ENCODE results near the gene LHFPL4.

The LHFPL4 gene

DNA sequence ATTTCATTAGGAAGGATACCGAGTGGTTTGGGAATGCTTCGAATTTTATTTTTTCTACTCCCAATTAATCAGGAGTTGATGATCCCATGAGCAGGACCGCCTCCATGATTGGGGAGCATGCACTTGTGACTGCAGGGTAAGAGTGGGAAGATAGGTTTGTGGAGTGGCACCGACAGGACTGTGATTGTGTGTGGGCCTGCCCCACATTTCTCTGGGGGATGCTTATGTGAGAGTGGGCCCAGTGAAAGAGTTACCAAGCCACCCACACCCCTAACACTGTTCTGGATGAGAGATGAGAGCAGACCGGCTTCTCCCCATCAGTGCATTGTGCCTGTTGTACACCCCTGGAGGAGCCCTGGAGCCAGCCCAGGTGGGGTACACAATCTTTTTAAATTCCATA is 76.7 kb downstream of the LHFPL4 start:
- DNase-seq (ENCODE audit: low read depth): no peak
- H3K4me3 ChIP-seq (ENCODE audit: control insufficient read depth, low read depth, low read length): no peak overlapping the region
- TF ChIP-seq, protein P1, sequence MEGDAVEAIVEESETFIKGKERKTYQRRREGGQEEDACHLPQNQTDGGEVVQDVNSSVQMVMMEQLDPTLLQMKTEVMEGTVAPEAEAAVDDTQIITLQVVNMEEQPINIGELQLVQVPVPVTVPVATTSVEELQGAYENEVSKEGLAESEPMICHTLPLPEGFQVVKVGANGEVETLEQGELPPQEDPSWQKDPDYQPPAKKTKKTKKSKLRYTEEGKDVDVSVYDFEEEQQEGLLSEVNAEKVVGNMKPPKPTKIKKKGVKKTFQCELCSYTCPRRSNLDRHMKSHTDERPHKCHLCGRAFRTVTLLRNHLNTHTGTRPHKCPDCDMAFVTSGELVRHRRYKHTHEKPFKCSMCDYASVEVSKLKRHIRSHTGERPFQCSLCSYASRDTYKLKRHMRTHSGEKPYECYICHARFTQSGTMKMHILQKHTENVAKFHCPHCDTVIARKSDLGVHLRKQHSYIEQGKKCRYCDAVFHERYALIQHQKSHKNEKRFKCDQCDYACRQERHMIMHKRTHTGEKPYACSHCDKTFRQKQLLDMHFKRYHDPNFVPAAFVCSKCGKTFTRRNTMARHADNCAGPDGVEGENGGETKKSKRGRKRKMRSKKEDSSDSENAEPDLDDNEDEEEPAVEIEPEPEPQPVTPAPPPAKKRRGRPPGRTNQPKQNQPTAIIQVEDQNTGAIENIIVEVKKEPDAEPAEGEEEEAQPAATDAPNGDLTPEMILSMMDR (IDR thresholded peaks at IDR 0.05; ENCODE audit: control insufficient read depth, insufficient read depth, low read depth, low read length, missing control alignments): no peak

DNA sequence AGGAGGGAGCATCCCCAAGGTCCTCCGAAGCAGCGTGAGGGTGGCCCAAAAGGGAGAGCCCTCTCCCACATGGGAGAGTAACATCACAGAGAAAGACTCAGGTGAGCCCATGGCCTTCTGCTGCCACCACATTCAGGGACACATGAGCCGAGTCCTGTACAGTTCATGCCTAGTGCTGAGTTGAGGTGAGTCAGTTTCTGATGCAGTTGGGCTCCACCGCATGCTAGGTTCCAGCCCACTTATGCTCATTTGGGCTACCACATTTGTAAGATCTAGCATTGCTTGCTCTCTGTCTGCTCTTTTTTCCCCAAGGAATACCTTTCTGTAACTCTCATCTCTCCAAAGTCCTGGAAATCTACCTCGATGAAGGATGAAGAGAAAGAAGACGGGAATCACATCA is 79.1 kb downstream of the LHFPL4 start:
- no peak overlapping the region for H3K4me3 ChIP-seq (ENCODE audit: control insufficient read depth, low read depth, low read length)
- TF ChIP-seq, protein P1 (IDR thresholded peaks at IDR 0.05; ENCODE audit: control insufficient read depth, insufficient read depth, low read depth, low read length, missing control alignments): no peak
- no peak for DNase-seq (ENCODE audit: low read depth)

DNA sequence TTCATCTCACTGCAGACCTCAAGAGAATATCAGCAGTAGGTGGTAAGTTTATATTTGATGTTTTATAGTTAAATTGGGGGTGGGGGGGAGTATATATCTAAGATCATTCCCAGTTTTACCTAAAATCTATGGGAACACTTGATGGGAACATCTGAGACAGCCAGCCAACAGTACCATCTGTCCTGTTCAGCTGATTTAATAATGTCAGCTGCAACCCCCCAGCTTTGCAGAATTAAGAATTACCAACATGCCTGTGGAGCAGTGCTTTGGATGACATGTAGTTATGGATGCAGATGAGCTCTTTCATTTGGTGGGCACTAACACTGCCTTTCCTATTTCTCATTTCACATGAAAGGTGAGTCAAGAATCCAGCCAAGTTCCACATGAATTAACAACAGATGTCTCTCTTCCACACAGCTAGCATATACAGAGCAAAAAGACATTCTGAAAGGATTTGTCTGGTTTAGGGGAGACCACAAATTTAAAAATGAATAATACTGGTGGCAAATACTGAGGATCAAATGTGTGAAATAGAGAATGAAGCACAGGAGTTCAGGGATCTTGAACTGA is 80.0 kb downstream of the LHFPL4 start:
- H3K4me3 ChIP-seq (ENCODE audit: control insufficient read depth, low read depth, low read length): no peak overlapping the region
- TF ChIP-seq, protein P1 (IDR thresholded peaks at IDR 0.05; ENCODE audit: control insufficient read depth, insufficient read depth, low read depth, low read length, missing control alignments): no peak
- no peak for DNase-seq (ENCODE audit: low read depth)

DNA sequence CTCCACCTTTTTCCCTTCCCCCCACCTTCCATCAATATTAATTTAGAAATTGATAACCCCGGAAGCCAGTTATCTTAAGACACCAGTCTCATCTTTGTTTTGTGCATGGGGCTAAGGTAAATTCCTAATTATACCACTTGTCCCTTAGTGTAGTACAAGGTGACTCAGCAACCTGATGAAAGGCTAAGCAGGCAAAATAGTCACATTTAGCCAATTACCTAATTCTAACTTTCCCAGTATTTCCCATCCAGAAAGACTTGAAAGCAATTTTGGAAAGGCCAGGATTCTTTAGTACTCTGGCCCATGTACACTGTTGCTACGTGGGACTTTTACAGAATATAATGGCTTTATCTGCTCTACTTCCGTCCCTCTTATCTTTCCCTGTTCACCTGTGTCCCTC is 83.6 kb downstream of the LHFPL4 start:
- H3K4me3 ChIP-seq (ENCODE audit: control insufficient read depth, low read depth, low read length): no peak overlapping the region
- DNase-seq (ENCODE audit: low read depth): no peak
- TF ChIP-seq, protein P1 (IDR thresholded peaks at IDR 0.05; ENCODE audit: control insufficient read depth, insufficient read depth, low read depth, low read length, missing control alignments): no peak

DNA sequence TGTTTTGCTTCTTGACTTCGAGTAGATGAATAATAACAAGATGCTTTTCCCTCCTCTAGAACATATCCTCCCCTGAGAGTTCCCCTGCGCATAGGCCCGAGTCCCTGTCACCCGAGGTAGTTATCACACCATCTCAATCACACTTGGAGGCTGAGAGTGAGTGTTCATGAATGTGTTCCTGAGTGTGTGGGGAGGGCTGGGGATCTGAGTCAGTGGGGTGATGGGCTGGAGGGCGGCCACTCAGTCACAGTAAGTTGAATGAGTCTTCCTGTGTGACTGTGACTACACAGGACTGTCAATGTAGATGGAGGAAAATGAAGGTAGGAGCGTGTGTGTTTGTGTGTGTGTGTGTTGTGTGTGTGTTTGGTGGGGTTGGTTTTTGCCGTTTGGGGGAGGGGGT is 85.2 kb downstream of the LHFPL4 start:
- TF ChIP-seq, protein P1 (IDR thresholded peaks at IDR 0.05; ENCODE audit: control insufficient read depth, insufficient read depth, low read depth, low read length, missing control alignments): no peak
- H3K4me3 ChIP-seq (ENCODE audit: control insufficient read depth, low read depth, low read length): no peak overlapping the region
- no peak for DNase-seq (ENCODE audit: low read depth)

DNA sequence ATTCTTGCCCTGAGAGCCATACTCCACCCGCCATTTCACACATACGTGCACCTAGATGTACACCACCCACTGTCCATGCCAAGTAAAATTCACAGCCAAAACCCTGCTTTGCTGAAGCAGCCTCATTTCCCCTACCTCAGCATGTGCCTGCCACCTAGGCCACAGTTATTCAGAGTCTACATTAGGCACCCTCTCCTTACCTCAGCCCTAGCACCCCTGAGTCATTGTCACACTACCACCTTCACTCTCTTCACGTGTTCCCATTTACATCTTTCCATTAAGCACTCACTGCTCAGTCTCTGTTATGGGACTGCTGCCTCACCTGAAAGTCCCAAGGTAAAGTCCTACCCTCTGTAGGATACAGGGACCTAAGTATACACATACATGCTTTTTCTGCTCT is 86.2 kb downstream of the LHFPL4 start:
- no peak overlapping the region for H3K4me3 ChIP-seq (ENCODE audit: control insufficient read depth, low read depth, low read length)
- TF ChIP-seq, protein P1 (IDR thresholded peaks at IDR 0.05; ENCODE audit: control insufficient read depth, insufficient read depth, low read depth, low read length, missing control alignments): no peak
- DNase-seq (ENCODE audit: low read depth): no peak
